A549 (cell line): ENCODE measurements around the gene ETV7. TPM values are rescaled to one million over a fixed set of nuclear protein-coding genes. Genes with fewer than 3 reads are reported as not detected.
"Not testable (repeated sequence)": the region's sequence is repeated elsewhere in the genome, so short reads cannot be mapped to it uniquely, and the experiment has no call there.

Experiments
- ATAC-seq, 2 experiments: fragments of 200-7000 bp in 1 of 2; fragments of >200 bp in 1 of 2; cut with Nextera tagmentation in 1 of 2; cut with Tn5 transposase in 1 of 2; 3 replicates each; pipeline versions ENCODE4 v1.8.0 to v1.9.1; 2018 to 2020; ENCODE audit warnings: mild to moderate bottlenecking in 1 of 2, moderate library complexity in 1 of 2
- CTCF ChIA-PET: fragments of 300-600 bp; sonication (Branson Sonifier 250); formaldehyde crosslinking; extraction: SDS; loops from one replicate; lab custom pipeline; 2021; ENCODE audit warnings: antibody characterized with exemption, inconsistent platforms; lab: Yijun Ruan, JAX
- POLR2A ChIA-PET: fragments of 350-600 bp; formaldehyde crosslinking; extraction: SDS; loops from one replicate; lab custom pipeline; 2021; ENCODE audit warnings: antibody characterized with exemption, inconsistent platforms; lab: Yijun Ruan, JAX
- DNase-seq, 2 experiments: peaks; one replicate each; pipeline versions ENCODE4 v3.0.0 to v3.0.0-alpha.2; 2011 to 2016; ENCODE audit warnings: low read depth in 1 of 2, low spot score in 1 of 2
- FAIRE-seq: peaks from 2 replicates; lab custom pipeline; 2011; peaks lifted over from hg19 to GRCh38; lab: Jason Lieb, UNC
- H3K27ac ChIP-seq, 2 experiments: fragments of >200 bp; sonication (Bioruptor Twin); formaldehyde crosslinking; 3 replicates each; pipeline ENCODE4 v1.5.1; 2016 to 2017
- H3K4me1 ChIP-seq: fragments of >200 bp; sonication (Bioruptor Twin); formaldehyde crosslinking; 3 replicates; pipeline ENCODE4 v1.6.1; 2016
- H3K4me2 ChIP-seq: fragments of >200 bp; sonication (Bioruptor Twin); formaldehyde crosslinking; 3 replicates; pipeline ENCODE4 v1.6.1; 2016
- H3K4me3 ChIP-seq: fragments of >200 bp; sonication (Bioruptor Twin); formaldehyde crosslinking; 3 replicates; pipeline ENCODE4 v1.5.1; 2016
- H3K9me3 ChIP-seq: fragments of >200 bp; sonication (Bioruptor Twin); formaldehyde crosslinking; 3 replicates; pipeline ENCODE4 v1.6.1; 2016
- BCL3 ChIP-seq: fragments of >200 bp; sonication (Bioruptor Twin); formaldehyde crosslinking; IDR thresholded peaks from 3 replicates; pipeline ENCODE4 v1.6.1; 2016
- CBX2 ChIP-seq: fragments of 200-600 bp; sonication (generic); IDR thresholded peaks from 2 replicates; pipeline ENCODE4 v1.6.1; 2016; ENCODE audit warnings: low read depth, mild to moderate bottlenecking, borderline replicate concordance
- HEYL ChIP-seq: fragments of 250-450 bp; sonication (Bioruptor Pico); IDR thresholded peaks from 2 replicates; pipeline ENCODE4 v1.8.0; 2021; ENCODE audit warnings: mild to moderate bottlenecking, moderate library complexity
- HOXB13 ChIP-seq: fragments of 250-450 bp; sonication (Bioruptor Pico); IDR thresholded peaks from 2 replicates; pipeline ENCODE4 v1.5.0; 2020; ENCODE audit warnings: low read depth, mild to moderate bottlenecking, moderate library complexity
- KDM1A ChIP-seq: fragments of 200-600 bp; sonication (generic); IDR thresholded peaks from 2 replicates; pipeline ENCODE4 v1.6.1; 2016; ENCODE audit warnings: low read depth, mild to moderate bottlenecking
- KDM5A ChIP-seq: fragments of 200-600 bp; sonication (generic); IDR thresholded peaks from 2 replicates; pipeline ENCODE4 v1.6.1; 2016; ENCODE audit warnings: antibody characterized with exemption, mild to moderate bottlenecking
- MYC ChIP-seq: IDR thresholded peaks from 2 replicates; pipeline ENCODE4 v1.6.1; 2012; ENCODE audit warnings: mild to moderate bottlenecking, inconsistent platforms, low read length, improper control_type of control experiment, borderline replicate concordance
- NR3C1 ChIP-seq: fragments of >200 bp; sonication (Bioruptor Twin); formaldehyde crosslinking; IDR thresholded peaks from 3 replicates; pipeline ENCODE4 v1.6.1; 2017
- PHF8 ChIP-seq: fragments of 200-600 bp; sonication (generic); IDR thresholded peaks from 2 replicates; pipeline ENCODE4 v1.6.1; 2016; ENCODE audit warnings: low read depth, mild to moderate bottlenecking, antibody characterized with exemption, moderate library complexity, borderline replicate concordance
- POLR2A ChIP-seq: IDR thresholded peaks from 2 replicates; pipeline ENCODE4 v1.6.1; 2012; ENCODE audit warnings: mild to moderate bottlenecking, low read length
- RCOR1 ChIP-seq: fragments of 150-350 bp; IDR thresholded peaks from 2 replicates; pipeline ENCODE4 v1.6.1; 2014; ENCODE audit warnings: antibody characterized with exemption, low read length, low read depth
- RFX5 ChIP-seq: fragments of 450-650 bp; IDR thresholded peaks from 2 replicates; pipeline ENCODE4 v1.7.1; 2014; ENCODE audit warnings: antibody characterized with exemption, mild to moderate bottlenecking, moderate library complexity
- RNF2 ChIP-seq: fragments of 200-600 bp; sonication (generic); IDR thresholded peaks from 2 replicates; pipeline ENCODE4 v1.6.1; 2016; ENCODE audit warnings: low read depth, mild to moderate bottlenecking, antibody characterized with exemption, moderate library complexity, borderline replicate concordance
- TFCP2L1 ChIP-seq: fragments of 250-450 bp; sonication (Bioruptor Pico); IDR thresholded peaks from 2 replicates; pipeline ENCODE4 v1.5.0; 2021; ENCODE audit warnings: mild to moderate bottlenecking
- TP53 ChIP-seq: fragments of 250-450 bp; sonication (Bioruptor Pico); IDR thresholded peaks from 2 replicates; pipeline ENCODE4 v1.5.0; 2021; ENCODE audit warnings: mild to moderate bottlenecking, moderate library complexity
- ZFP36 ChIP-seq: fragments of 450-650 bp; IDR thresholded peaks from 2 replicates; pipeline ENCODE4 v1.6.1; 2014; ENCODE audit warnings: borderline replicate concordance; ENCODE audit not compliant: partially characterized antibody
- WGBS: methylation state at CpG from one replicate; pipeline ENCODE4 v1.1.6; 2017; ENCODE audit errors: missing lambda C conversion rate; 5-methylcytosine and 5-hydroxymethylcytosine counted together
- polyA plus RNA-seq, 4 experiments: library from polyadenylated mRNA; depleted of rRNA in 3 of 4; stranded (reverse); fragments of >200 nt; fragmentation: RNase III in 1 of 4; extraction: RNeasy Plus Mini Kit Qiagen cat#74134 plus additional on column Dnase treatment in 1 of 4; gene quantifications; 2 replicates in 3 of 4; 3 replicates in 1 of 4; pipeline ENCODE4 v1.2.3, GENCODE V29; 2011 to 2017
- TF ChIP-seq, protein P1 (sequence below): fragments of >200 bp; sonication (Bioruptor Twin); formaldehyde crosslinking; IDR thresholded peaks from 2 replicates; pipeline ENCODE4 v1.6.1; 2016

ETV7 gene
- polyA plus RNA-seq, 2 of the 4 experiments (the other 2 are of a cell fraction), result 0.05 TPM; not detected in 1

GRCh38 chr6:36413489-36414480 lies 26.3 kb upstream of the ETV7 start:
- CTCF ChIA-PET, result no interaction called here
- H3K4me3 ChIP-seq, result no peak overlapping the region
- FAIRE-seq (no peak), ATAC-seq (no peak), DNase-seq (no peak)
- H3K27ac ChIP-seq, result no peak overlapping the region
- H3K4me1 ChIP-seq, result no peaks in the 10 kb centered on the region
- H3K4me2 ChIP-seq, result no peak overlapping the region
- WGBS, result 65% methylated on average over 4 of the region's 4 CpGs
- POLR2A ChIA-PET, result interaction anchor here (0.5 kb wide), 1 partner anchor 143 kb away, joined by 3 read pairs; no protein-coding TSS in a partner anchor
- TF ChIP-seq KDM1A (no peak), NR3C1 (no peak), RFX5 (no peak), RNF2 (no peak), HOXB13 (CRISPR knock-in tag) (no peak), MYC (no peak), HEYL (no peak), TP53 (CRISPR knock-in tag) (no peak), ZFP36 (no peak)
- TF ChIP-seq, protein P1, sequence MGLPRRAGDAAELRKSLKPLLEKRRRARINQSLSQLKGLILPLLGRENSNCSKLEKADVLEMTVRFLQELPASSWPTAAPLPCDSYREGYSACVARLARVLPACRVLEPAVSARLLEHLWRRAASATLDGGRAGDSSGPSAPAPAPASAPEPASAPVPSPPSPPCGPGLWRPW, result no peak
- TF ChIP-seq, all 56 proteins: peak for 0
- no peaks in the 10 kb centered on the region for H3K9me3 ChIP-seq

- FAIRE-seq, H3K4me3 ChIP-seq, H3K4me1 ChIP-seq, DNase-seq, H3K4me2 ChIP-seq, ATAC-seq, H3K9me3 ChIP-seq, H3K27ac ChIP-seq, POLR2A ChIA-PET: not testable (repeated sequence)
- 39% methylated on average over 5 of the region's 5 CpGs for WGBS
- CTCF ChIA-PET, result interaction anchor here (0.6 kb wide), 1 partner anchor 60 kb away, joined by 3 read pairs; no protein-coding TSS in a partner anchor
Measured at GRCh38 chr6:36409718-36410117, 22.2 kb upstream of the ETV7 start.

DNA sequence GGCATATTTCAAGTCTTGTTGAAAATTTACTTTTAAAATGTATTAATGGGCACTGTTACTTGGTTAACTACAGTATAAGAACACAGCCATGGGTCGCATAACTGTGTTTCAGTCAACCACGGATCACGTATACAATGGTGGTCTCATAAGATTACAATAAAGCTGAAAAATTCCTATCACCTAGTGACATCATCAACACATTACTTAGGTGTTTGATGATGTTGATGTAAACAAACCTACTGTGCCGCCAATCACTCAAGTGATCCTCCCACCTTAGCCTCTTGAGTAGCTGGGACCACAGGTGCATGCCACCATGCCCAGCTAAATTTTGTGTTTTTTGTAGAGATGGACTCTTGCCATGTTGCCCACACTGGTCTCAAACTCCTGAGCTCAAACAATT lies 16.7 kb upstream of the ETV7 start:
- FAIRE-seq (no peak), ATAC-seq (no peak), DNase-seq (no peak)
- ChIA-PET POLR2A (no interaction called here), CTCF (interaction anchor here (0.8 kb wide), 1 partner anchor 379 kb away, joined by 3 read pairs; no protein-coding TSS in a partner anchor)
- no peaks in the 10 kb centered on the region for H3K9me3 ChIP-seq
- no peak overlapping the region for H3K4me2 ChIP-seq
- H3K4me1 ChIP-seq, result no peaks in the 10 kb centered on the region
- no peak overlapping the region for H3K4me3 ChIP-seq
- no peak overlapping the region for H3K27ac ChIP-seq
- WGBS, result 86% methylated on average over 4 of the region's 4 CpGs
- no peak for TF ChIP-seq RCOR1
- TF ChIP-seq POLR2A, result no peak
- TF ChIP-seq KDM5A, result no peak

DNA sequence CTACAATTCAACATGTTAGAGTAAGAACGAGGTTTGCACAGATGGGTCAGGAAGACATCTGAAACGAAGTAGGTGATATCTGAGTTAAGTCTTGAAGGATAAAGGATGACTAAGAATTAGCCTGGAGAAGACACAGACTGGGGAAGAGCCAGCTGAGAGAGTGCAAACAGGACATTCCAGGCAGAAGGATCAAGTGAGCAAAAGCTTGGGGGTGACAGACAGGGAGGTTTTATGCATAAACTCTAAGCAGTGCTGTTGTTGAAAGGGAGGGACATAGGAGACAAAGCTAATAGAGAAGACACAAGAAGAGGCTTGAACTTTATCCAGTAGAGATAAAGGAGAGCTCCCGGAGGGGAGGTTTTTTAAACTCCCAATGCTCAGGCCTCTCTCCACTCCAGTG lies 15.0 kb upstream of the ETV7 start:
- Histone ChIP-seq H3K27ac (no peak overlapping the region), H3K4me1 (no peaks in the 10 kb centered on the region)
- WGBS, result 46% methylated on average over 3 of the region's 3 CpGs
- ChIA-PET POLR2A (no interaction called here), CTCF (interaction anchor here (0.7 to 1.7 kb wide), 2 partner anchors 357 to 1517 kb away, joined by 5 to 6 read pairs; no protein-coding TSS in a partner anchor)
- no peak for ATAC-seq
- no peak for TF ChIP-seq HEYL
- TF ChIP-seq TFCP2L1 (CRISPR knock-in tag), result no peak
- no peak for TF ChIP-seq BCL3
- no peak for TF ChIP-seq CBX2
- TF ChIP-seq HOXB13 (CRISPR knock-in tag), result no peak
- no peak for TF ChIP-seq PHF8
- TF ChIP-seq, all 56 proteins: peak for 0
- H3K4me2 ChIP-seq, result no peak overlapping the region
- no peak for FAIRE-seq
- no peaks in the 10 kb centered on the region for H3K9me3 ChIP-seq
- H3K4me3 ChIP-seq, result no peak overlapping the region
- DNase-seq, result no peak
